ENCODE data around the gene GRID2IP.
"Not testable (repeated sequence)": the region's sequence is repeated elsewhere in the genome, so short reads cannot be mapped to it uniquely, and the experiment has no call there.

The GRID2IP gene

DNA sequence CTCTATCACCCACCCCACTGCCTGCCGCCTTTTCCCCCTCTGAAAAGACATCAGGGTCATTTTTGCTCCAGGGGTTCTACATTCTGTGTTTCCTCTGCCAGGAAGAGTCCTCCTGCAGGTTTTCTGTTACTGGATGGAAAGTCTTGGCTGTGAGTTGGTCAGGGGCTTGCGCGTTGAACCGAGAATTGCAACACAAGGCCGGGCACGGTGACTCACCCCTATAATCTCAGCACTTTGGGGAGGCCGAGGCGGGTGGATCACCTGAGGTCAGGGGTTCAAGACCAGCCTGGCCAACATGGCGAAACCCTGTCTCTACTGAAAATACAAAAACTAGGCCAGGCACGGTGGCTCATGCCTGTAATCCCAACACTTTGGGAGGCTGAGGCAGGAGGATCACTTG is 100.7 kb downstream of the GRID2IP start:
- not testable (repeated sequence) for DNase-seq

- not testable (repeated sequence) for DNase-seq
Observed at GRCh38 chr7:6449884-6450283, 101.4 kb downstream of the GRID2IP start.

GRCh38 chr7:6448943-6449543 is 102.2 kb downstream of the GRID2IP start:
- no peak for DNase-seq

GRCh38 chr7:6447581-6448199 is 103.6 kb downstream of the GRID2IP start, which contains the start of gene DAGLB:
Gene DAGLB, minus strand, starts transcription at chr7:6447954. Its CDS starts 112 bp downstream, at chr7:6447842.
- DNase-seq: peak in 53 of 56 donors; percentile 34 to 93 (median 80)
